Calu3 (cell line): Measurements from ENCODE around the gene PRDX6. TPM values are rescaled to one million over a fixed set of nuclear protein-coding genes. Genes with fewer than 3 reads are reported as not detected.
"Not testable (repeated sequence)": the region's sequence is repeated elsewhere in the genome, so short reads cannot be mapped to it uniquely, and the experiment has no call there.

Experiments
- BruUV-seq: library from RNA; stranded (reverse); fragments of 400-500 nt; replicated peaks from 2 replicates; lab custom pipeline; 2021; lab: Mats Ljungman, UMichigan
- CTCF ChIA-PET: fragments of 300-600 bp; sonication (Branson Sonifier 250); formaldehyde crosslinking; loops from one replicate; lab custom pipeline; 2022; ENCODE audit warnings: antibody characterized with exemption; lab: Charles Lee
- DNase-seq: peaks from one replicate; pipeline ENCODE4 v3.0.0; 2022
- H3K27ac Mint-ChIP-seq: one replicate; pipeline ENCODE4 v1.8.0; 2022; ENCODE audit warnings: mixed read lengths; ENCODE audit not compliant: unreplicated experiment
- H3K27me3 Mint-ChIP-seq: one replicate; pipeline ENCODE4 v1.8.0; 2022; ENCODE audit warnings: mixed read lengths; ENCODE audit not compliant: unreplicated experiment
- H3K36me3 Mint-ChIP-seq: one replicate; pipeline ENCODE4 v1.8.0; 2022; ENCODE audit warnings: mild to moderate bottlenecking, moderate library complexity, mixed read lengths; ENCODE audit not compliant: insufficient read depth, unreplicated experiment
- H3K4me1 Mint-ChIP-seq: one replicate; pipeline ENCODE4 v1.8.0; 2022; ENCODE audit warnings: mild to moderate bottlenecking, low read depth, mixed read lengths; ENCODE audit not compliant: unreplicated experiment
- H3K4me3 Mint-ChIP-seq: one replicate; pipeline ENCODE4 v1.8.0; 2022; ENCODE audit warnings: mild to moderate bottlenecking, low read depth, moderate library complexity, mixed read lengths; ENCODE audit not compliant: unreplicated experiment
- H3K9me3 Mint-ChIP-seq: one replicate; pipeline ENCODE4 v1.8.0; 2022; ENCODE audit warnings: low read depth, mixed read lengths; ENCODE audit not compliant: unreplicated experiment
- CTCF ChIP-seq: fragments of 200-600 bp; IDR thresholded peaks from one replicate; pipeline ENCODE4 v1.8.0; 2022; ENCODE audit warnings: antibody characterized with exemption; ENCODE audit not compliant: unreplicated experiment
- intact Hi-C: fragments of 100-400 bp; cut with micrococcal nuclease; formaldehyde crosslinking; loops from one replicate; pipeline ENCODE4 v1.10.0; 2022; ENCODE audit not compliant: unreplicated experiment
- total RNA-seq: library from RNA; stranded (reverse); gene quantifications from 2 replicates; pipeline ENCODE4 v1.2.3, GENCODE V29; 2022

Gene PRDX6
- total RNA-seq, 1 experiment from 2014 or later, result 360 TPM

- CTCF ChIA-PET, result no interaction called here
- intact Hi-C loops, result no loop called here
- H3K27ac Mint-ChIP-seq, result no peak overlapping the region
Measured at GRCh38 chr1:173489149-173489600, 12.0 kb downstream of the PRDX6 start.

DNA sequence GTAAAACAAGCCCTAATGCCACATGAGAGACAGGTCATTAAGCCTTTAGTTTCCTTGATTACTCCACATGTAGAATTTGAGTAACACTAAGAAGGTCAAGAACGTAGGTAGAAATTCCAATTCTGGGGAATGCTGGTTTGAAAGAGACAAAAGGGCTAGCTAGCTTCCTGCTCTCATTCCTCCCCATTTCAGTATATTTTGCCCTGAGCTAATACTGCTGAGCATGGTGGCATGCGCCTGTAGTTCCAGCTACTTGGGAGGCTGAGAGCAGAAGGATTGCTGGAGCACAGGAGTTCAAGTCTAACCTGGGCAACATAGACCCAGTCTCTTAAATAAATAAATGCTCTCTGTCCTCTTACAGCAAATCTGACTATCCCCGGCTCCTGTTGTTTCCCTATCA is 12.8 kb downstream of the PRDX6 start:
- no peaks in the 10 kb centered on the region for H3K9me3 Mint-ChIP-seq
- no peak for TF ChIP-seq CTCF
- no TSS peak for BruUV-seq
- H3K27me3 Mint-ChIP-seq, result no peaks in the 10 kb centered on the region
- H3K36me3 Mint-ChIP-seq, result peaks cover 48% of the 10 kb centered on the region
- CTCF ChIA-PET, result no interaction called here
- no peak for DNase-seq
- no peak overlapping the region for H3K4me3 Mint-ChIP-seq
- intact Hi-C loops, result no loop called here
- H3K4me1 Mint-ChIP-seq, result peaks cover 14% of the 10 kb centered on the region
- no peak overlapping the region for H3K27ac Mint-ChIP-seq

More at GRCh38 chr1:173489149-173489600, 12.0 kb downstream of the PRDX6 start:
- peaks cover 14% of the 10 kb centered on the region for H3K4me1 Mint-ChIP-seq
- no peak overlapping the region for H3K4me3 Mint-ChIP-seq
- H3K27me3 Mint-ChIP-seq, result no peaks in the 10 kb centered on the region
- TF ChIP-seq CTCF, result no peak
- peaks cover 55% of the 10 kb centered on the region for H3K36me3 Mint-ChIP-seq
- BruUV-seq, result no TSS peak
- no peaks in the 10 kb centered on the region for H3K9me3 Mint-ChIP-seq
- peak; percentile 20 for DNase-seq

DNA sequence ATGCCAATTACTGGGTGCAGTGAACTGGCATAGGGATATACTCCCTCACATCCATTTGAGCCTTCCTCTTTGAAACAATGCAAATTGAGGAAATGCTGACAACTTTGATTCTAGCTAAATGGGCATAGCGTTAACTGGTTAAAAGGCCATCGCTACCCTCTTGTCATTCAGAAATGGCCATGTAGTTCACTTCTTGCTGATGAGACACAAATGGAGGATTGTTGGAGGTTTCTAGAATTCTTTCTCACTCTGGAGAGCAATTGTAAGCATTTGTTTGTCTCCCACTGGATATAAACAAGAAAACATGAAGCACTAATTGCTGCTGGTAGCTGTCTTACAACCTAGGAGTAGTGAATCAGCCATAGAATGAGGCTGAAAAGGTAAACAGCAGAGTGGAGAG is 14.4 kb downstream of the PRDX6 start:
- CTCF ChIA-PET, result no interaction called here
- Mint-ChIP-seq H3K36me3 (peaks cover 34% of the 10 kb centered on the region), H3K27me3 (no peaks in the 10 kb centered on the region), H3K27ac (no peak overlapping the region), H3K4me3 (no peak overlapping the region), H3K9me3 (no peaks in the 10 kb centered on the region), H3K4me1 (peaks cover 14% of the 10 kb centered on the region)
- no peak for DNase-seq
- no peak for TF ChIP-seq CTCF
- intact Hi-C loops, result no loop called here
- BruUV-seq, result no TSS peak

DNA sequence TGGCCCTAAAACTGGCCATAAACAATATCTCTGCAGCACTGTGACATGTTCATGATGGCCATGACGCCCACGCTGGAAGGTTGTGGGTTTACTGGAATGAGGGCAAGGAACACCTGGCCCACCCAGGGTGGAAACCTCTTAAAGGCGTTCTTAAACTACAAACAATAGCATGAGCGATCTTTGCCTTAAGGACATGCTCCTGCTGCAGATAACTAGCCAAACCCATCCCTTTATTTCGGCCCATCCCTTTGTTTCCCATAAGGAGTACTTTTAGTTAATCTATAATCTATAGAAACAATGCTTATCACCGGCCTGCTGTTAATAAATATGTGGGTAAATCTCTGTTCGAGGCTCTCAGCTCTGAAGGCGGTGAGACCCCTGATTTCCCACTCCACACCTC is 16.0 kb downstream of the PRDX6 start:
- peaks cover 19% of the 10 kb centered on the region for H3K36me3 Mint-ChIP-seq
- H3K9me3 Mint-ChIP-seq, intact Hi-C loops, H3K4me3 Mint-ChIP-seq, H3K27ac Mint-ChIP-seq, H3K27me3 Mint-ChIP-seq, DNase-seq, BruUV-seq: not testable (repeated sequence)
- CTCF ChIA-PET, result interaction anchor here (0.6 kb wide), 1 partner anchor 277 kb away, joined by 4 read pairs; no protein-coding TSS in a partner anchor
- H3K4me1 Mint-ChIP-seq, result peaks cover 12% of the 10 kb centered on the region

DNA sequence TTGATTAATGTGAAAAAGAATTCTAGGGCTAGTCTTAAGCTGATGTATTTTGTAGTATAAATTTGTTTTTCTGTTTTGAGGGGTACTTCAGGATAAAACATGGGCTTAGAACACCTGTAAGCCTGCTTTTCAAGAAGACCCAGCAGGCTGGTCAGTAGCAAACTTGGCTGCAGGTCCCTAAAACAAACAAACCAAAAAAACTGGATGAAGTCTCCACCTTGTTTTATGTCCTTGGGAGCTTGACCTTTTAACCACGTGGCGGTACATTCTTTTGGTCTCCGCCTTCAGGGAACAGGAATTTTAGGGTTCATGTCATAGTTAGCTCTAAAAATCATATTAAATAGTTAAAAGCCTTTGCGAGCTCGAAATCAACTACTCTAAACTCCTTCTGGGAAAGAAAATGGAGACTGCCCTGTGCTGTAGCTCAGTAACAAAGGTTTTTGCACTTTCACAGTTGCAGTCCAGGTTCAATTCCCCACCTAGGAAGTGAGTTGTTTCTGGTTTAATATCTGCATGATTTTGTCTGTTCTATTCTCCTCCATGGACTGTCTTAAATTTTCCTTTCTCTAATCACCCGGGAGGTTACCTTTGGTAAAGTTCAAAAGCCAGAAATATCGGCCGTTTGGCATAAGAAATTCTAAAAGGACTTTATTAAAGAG is 18.6 kb downstream of the PRDX6 start:
- intact Hi-C loops, result no loop called here
- Mint-ChIP-seq H3K4me3 (no peak overlapping the region), H3K4me1 (no peaks in the 10 kb centered on the region), H3K27ac (no peak overlapping the region), H3K27me3 (no peaks in the 10 kb centered on the region), H3K9me3 (no peaks in the 10 kb centered on the region), H3K36me3 (no peaks in the 10 kb centered on the region)
- no TSS peak for BruUV-seq
- TF ChIP-seq CTCF, result no peak
- CTCF ChIA-PET, result interaction anchor here (1.5 kb wide), 1 partner anchor 11 kb away, joined by 3 read pairs; no protein-coding TSS in a partner anchor
- no peak for DNase-seq
